Measurements from ENCODE around the gene INTS12.
A peak's percentile ranks its signal among the peaks of the same experiment; 100 is the strongest.

Gene INTS12

DNA sequence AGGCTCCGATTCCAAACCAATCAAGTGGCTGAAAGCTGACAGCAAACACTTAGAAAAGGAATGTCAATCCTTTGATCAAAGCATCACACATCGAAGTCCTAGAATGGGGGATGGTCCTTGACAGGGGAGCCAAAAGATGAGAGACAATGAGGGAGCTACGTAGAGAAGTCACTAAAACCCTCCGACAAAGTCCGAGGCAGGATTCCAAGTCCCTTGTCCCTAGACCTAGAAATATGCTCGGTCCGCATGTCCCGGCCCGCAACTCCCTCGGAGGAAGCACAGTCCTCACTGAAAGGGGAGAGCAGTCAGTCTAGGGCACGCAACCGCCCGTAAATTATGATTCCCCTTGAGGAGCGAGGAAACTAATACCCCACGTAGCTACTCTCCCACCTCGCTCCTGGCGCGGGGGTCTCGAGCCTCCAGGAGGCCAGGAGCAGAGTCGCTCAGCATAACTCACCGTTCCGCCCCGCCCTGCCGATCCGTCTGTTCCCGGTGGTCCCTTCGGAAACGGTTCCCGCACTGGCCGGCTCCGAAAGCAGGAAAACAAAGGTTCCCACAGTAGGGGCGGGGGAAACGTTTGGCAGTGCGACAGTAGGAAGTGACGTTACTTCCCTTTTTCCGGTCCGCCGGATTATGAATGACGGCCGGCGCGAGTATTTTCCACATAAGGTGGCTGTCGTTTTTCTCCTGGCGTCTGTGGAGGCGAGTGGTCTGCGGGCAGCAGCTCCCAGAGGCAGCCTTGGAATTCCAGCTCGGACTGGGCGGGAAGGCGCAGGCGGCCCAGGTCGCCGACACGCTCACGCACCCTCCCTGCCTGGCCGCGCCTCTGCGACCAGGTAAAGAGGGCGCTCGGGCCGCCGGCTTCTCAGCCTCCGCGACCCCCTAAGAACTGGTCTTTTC is at the start of gene INTS12, which contains the start of gene GSTCD (continued):
- TF ChIP-seq REST (tag by site-specific recombination; IDR thresholded peaks at IDR 0.05) (peak; percentile 67; the same call in 1 of the 2 replicates), ZNF555 (tag by site-specific recombination; conservative IDR thresholded peaks at IDR 0.05) (no peak), ZNF423 (tag by site-specific recombination; IDR thresholded peaks at IDR 0.05) (no peak), ZNF341 (tag by site-specific recombination; IDR thresholded peaks at IDR 0.05; ENCODE audit: low read depth) (peak; percentile 50), IKZF3 (tag by site-specific recombination; IDR thresholded peaks at IDR 0.05) (peak; percentile 100), ZNF664 (tag by site-specific recombination; IDR thresholded peaks at IDR 0.05) (0 out of 2 replicates have a peak, but pooled peaks have one; percentile 53), SP7 (tag by site-specific recombination; IDR thresholded peaks at IDR 0.05) (peak; percentile 93), ZNF311 (tag by site-specific recombination; IDR thresholded peaks at IDR 0.05; ENCODE audit: borderline replicate concordance) (no peak), ZBTB1 (tag by site-specific recombination; IDR thresholded peaks at IDR 0.05) (peak; percentile 100), ZNF221 (tag by site-specific recombination; IDR thresholded peaks at IDR 0.05; ENCODE audit: borderline replicate concordance) (0 out of 2 replicates have a peak, but pooled peaks have one; percentile 71), HOXA7 (CRISPR knock-in tag; IDR thresholded peaks at IDR 0.05; ENCODE audit: borderline replicate concordance) (no peak), ZNF140 (tag by site-specific recombination; IDR thresholded peaks at IDR 0.05) (no peak), ZBTB17 (tag by site-specific recombination; IDR thresholded peaks at IDR 0.05) (peak; percentile 90), ZNF184 (tag by site-specific recombination; IDR thresholded peaks at IDR 0.05) (0 out of 2 replicates have a peak, but pooled peaks have one; percentile 59), ZNF16 (tag by site-specific recombination; IDR thresholded peaks at IDR 0.05; ENCODE audit: low read depth) (no peak), ZNF174 (tag by site-specific recombination; IDR thresholded peaks at IDR 0.05) (0 out of 2 replicates have a peak, but pooled peaks have one; percentile 35), ZBTB7A (tag by site-specific recombination; IDR thresholded peaks at IDR 0.05; ENCODE audit: low read depth) (0 out of 2 replicates have a peak, but pooled peaks have one; percentile 68), ZNF23 (tag by site-specific recombination; IDR thresholded peaks at IDR 0.05; ENCODE audit: borderline replicate concordance) (0 out of 2 replicates have a peak, but pooled peaks have one; percentile 34), PATZ1 (tag by site-specific recombination; IDR thresholded peaks at IDR 0.05) (peak; percentile 69), ZNF670 (tag by site-specific recombination; IDR thresholded peaks at IDR 0.05; ENCODE audit: low read depth) (no peak), MZF1 (tag by site-specific recombination; IDR thresholded peaks at IDR 0.05; ENCODE audit: borderline replicate concordance) (no peak; the same call in 1 of the 2 replicates), ZFP3 (tag by site-specific recombination; IDR thresholded peaks at IDR 0.05; ENCODE audit: low read depth) (no peak), KLF10 (tag by site-specific recombination; IDR thresholded peaks at IDR 0.05) (peak; percentile 67), ZNF449 (tag by site-specific recombination; IDR thresholded peaks at IDR 0.05) (peak; percentile 27; the same call in 1 of the 2 replicates), FEZF1 (tag by site-specific recombination; IDR thresholded peaks at IDR 0.05) (peak; percentile 46; the same call in 1 of the 2 replicates), ZNF629 (tag by site-specific recombination; IDR thresholded peaks at IDR 0.05) (peak; percentile 93), PBX3 (CRISPR knock-in tag; IDR thresholded peaks at IDR 0.05) (peak; percentile 59; the same call in 1 of the 2 replicates), ZNF138 (tag by site-specific recombination; IDR thresholded peaks at IDR 0.05; ENCODE audit: borderline replicate concordance) (no peak)
- TF ChIP-seq, protein P1, sequence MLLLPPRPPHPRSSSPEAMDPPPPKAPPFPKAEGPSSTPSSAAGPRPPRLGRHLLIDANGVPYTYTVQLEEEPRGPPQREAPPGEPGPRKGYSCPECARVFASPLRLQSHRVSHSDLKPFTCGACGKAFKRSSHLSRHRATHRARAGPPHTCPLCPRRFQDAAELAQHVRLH (tag by site-specific recombination; IDR thresholded peaks at IDR 0.05) = peak; percentile 94

Data from HEK293 (cell line).